Measurements from ENCODE around the gene NFIA.
A peak's percentile ranks its signal among the peaks of the same experiment; 100 is the strongest.

DNA sequence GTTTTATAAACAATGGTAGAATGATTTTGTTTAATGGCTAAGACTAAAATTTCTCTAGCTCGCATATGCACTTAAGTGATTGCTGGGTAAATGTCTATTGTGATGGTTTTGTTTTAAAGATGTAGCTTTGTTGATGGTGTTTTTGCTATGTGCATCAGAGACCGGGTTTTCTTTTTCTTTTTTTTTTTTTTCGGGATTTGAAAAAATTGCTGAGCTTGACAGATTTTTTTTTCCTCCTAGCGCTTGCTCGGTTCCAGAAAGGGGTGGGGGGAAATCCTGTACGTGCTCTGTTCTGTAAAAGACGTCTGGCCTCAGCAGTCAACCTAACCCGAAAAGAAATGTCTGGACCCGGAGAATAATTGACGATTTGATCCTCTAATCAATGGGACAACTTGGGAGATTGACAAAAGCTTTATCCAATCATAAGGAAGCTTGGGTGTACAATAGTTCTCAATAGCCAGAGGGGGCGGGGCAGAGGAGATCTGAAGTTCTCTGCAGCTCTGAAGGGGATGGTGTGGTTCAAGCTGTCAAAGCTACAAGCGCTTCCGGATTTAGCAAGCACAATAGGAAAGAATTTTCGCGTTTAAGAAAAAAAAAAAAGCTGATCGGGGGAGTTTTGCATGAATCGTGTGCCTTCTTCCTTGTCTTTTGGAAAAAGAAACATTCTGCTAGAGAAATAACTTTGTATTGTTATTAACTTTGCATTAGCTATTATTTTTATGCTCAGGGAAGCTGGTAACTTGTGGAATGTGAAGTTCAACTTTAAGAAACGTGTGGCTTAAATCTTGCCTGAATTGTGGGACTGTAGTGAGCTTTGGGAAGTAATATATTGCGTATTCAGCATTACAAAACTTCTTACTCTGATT lies 4.5 kb upstream of the NFIA start:
- TF ChIP-seq, protein P1, sequence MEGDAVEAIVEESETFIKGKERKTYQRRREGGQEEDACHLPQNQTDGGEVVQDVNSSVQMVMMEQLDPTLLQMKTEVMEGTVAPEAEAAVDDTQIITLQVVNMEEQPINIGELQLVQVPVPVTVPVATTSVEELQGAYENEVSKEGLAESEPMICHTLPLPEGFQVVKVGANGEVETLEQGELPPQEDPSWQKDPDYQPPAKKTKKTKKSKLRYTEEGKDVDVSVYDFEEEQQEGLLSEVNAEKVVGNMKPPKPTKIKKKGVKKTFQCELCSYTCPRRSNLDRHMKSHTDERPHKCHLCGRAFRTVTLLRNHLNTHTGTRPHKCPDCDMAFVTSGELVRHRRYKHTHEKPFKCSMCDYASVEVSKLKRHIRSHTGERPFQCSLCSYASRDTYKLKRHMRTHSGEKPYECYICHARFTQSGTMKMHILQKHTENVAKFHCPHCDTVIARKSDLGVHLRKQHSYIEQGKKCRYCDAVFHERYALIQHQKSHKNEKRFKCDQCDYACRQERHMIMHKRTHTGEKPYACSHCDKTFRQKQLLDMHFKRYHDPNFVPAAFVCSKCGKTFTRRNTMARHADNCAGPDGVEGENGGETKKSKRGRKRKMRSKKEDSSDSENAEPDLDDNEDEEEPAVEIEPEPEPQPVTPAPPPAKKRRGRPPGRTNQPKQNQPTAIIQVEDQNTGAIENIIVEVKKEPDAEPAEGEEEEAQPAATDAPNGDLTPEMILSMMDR (IDR thresholded peaks at IDR 0.05) = peak in 1 of 6 experiments; percentile 8
- TF ChIP-seq POLR2A (IDR thresholded peaks at IDR 0.05) = peak in 1 of 4 donors; percentile 42

Data from esophagus squamous epithelium (tissue), 4 donors.